HepG2 (cell line): ENCODE data around the gene IFNA1. TPM values are rescaled to one million over a fixed set of nuclear protein-coding genes. Genes with fewer than 3 reads are reported as not detected.

ENCODE experiments used
- ATAC-seq: fragments of 200-7000 bp; cut with Tn5 transposase; 3 replicates; pipeline ENCODE4 v1.9.1; 2020; ENCODE audit warnings: mild to moderate bottlenecking, moderate library complexity
- BruUV-seq: library from RNA; stranded (reverse); fragments of 400-500 nt; replicated peaks from 2 replicates; lab custom pipeline; 2021; lab: Mats Ljungman, UMichigan
- CTCF ChIA-PET: fragments of 300-600 bp; formaldehyde crosslinking; extraction: SDS; loops from one replicate; lab custom pipeline; 2021; ENCODE audit warnings: low total read pairs, inconsistent platforms, low intra/inter-chr PET ratio; lab: Yijun Ruan, JAX
- POLR2A ChIA-PET: fragments of 350-600 bp; sonication (Branson Sonifier 250); formaldehyde crosslinking; loops from one replicate; lab custom pipeline; 2020; ENCODE audit warnings: antibody characterized with exemption, inconsistent platforms; lab: Yijun Ruan, JAX
- DNase-seq: peaks from one replicate; pipeline ENCODE4 v3.0.0-alpha.2; 2015; ENCODE audit warnings: low spot score
- FAIRE-seq: peaks from 3 replicates; lab custom pipeline; 2011; peaks lifted over from hg19 to GRCh38; lab: Jason Lieb, UNC
- H2AFZ ChIP-seq: one replicate; pipeline ENCODE4 v1.6.1; 2011; ENCODE audit warnings: low read length, inconsistent platforms
- H3K27ac ChIP-seq: fragments of 300-600 bp; 3 replicates; pipeline ENCODE4 v1.8.0; 2011; ENCODE audit warnings: mixed run types, mild to moderate bottlenecking, mixed read lengths, low read length, inconsistent platforms; ENCODE audit not compliant: insufficient read depth; ENCODE audit errors: extremely low read length
- H3K27me3 ChIP-seq, 2 experiments: fragments of 200-600 bp in 1 of 2; 2 replicates in 1 of 2; 3 replicates in 1 of 2; pipeline versions ENCODE4 v1.6.0 to v1.8.0; 2011; ENCODE audit warnings: low read length in 2 of 2, mild to moderate bottlenecking in 2 of 2, moderate library complexity in 2 of 2, inconsistent platforms in 1 of 2; ENCODE audit not compliant: insufficient read depth in 2 of 2, control insufficient read depth in 1 of 2
- H3K36me3 ChIP-seq, 2 experiments: fragments of 200-600 bp in 1 of 2; replicated peaks in 1 of 2; 2 replicates in 1 of 2; 3 replicates in 1 of 2; pipeline versions ENCODE4 v1.5.1 to v1.8.0; 2011; ENCODE audit warnings: low read length in 2 of 2, inconsistent platforms in 1 of 2; ENCODE audit not compliant: insufficient read depth in 2 of 2, control insufficient read depth in 1 of 2
- H3K4me1 ChIP-seq: 2 replicates; pipeline ENCODE4 v1.5.1; 2012; ENCODE audit warnings: low read length, inconsistent platforms; ENCODE audit not compliant: insufficient read depth
- H3K4me2 ChIP-seq: 2 replicates; pipeline ENCODE4 v1.6.0; 2011; ENCODE audit warnings: low read depth, low read length, inconsistent platforms
- H3K4me3 ChIP-seq, 3 experiments: fragments of 200-600 bp in 1 of 3; sonication (generic), shearing (Covaris generic) in 1 of 3; replicated peaks in 1 of 3; 2 replicates each; pipeline ENCODE4 v1.5.1; 2011 to 2016; ENCODE audit warnings: low read length in 3 of 3, inconsistent platforms in 2 of 3, low read depth in 2 of 3, mild to moderate bottlenecking in 2 of 3, control low read depth in 1 of 3, mixed read lengths in 1 of 3; ENCODE audit not compliant: insufficient read depth in 1 of 3
- H3K79me2 ChIP-seq: one replicate; pipeline ENCODE4 v1.6.1; 2011; ENCODE audit warnings: low read length, inconsistent platforms; ENCODE audit not compliant: insufficient read depth
- H3K9ac ChIP-seq: 2 replicates; pipeline ENCODE4 v1.6.0; 2011; ENCODE audit warnings: mild to moderate bottlenecking, low read depth, low read length, inconsistent platforms; ENCODE audit not compliant: insufficient read depth
- H3K9me3 ChIP-seq: 2 replicates; pipeline ENCODE4 v1.5.1; 2012; ENCODE audit warnings: mild to moderate bottlenecking, low read length
- H4K20me1 ChIP-seq: 2 replicates; pipeline ENCODE4 v1.6.0; 2011; ENCODE audit warnings: inconsistent platforms, mild to moderate bottlenecking, low read length, moderate library complexity; ENCODE audit not compliant: insufficient read depth
- CTCF ChIP-seq: sonication (generic); formaldehyde crosslinking; IDR thresholded peaks from 2 replicates; pipeline ENCODE4 v1.5.0; 2020; ENCODE audit warnings: mild to moderate bottlenecking, missing genetic modification reagents, moderate library complexity
- PAX8 ChIP-seq: sonication (generic); formaldehyde crosslinking; IDR thresholded peaks from 2 replicates; pipeline ENCODE4 v1.8.0; 2022; ENCODE audit warnings: mild to moderate bottlenecking, missing genetic modification reagents, borderline replicate concordance
- STAG1 ChIP-seq: sonication (generic); formaldehyde crosslinking; IDR thresholded peaks from 2 replicates; pipeline ENCODE4 v1.4.0; 2020; ENCODE audit warnings: missing genetic modification reagents
- YEATS2 ChIP-seq: sonication (generic); formaldehyde crosslinking; IDR thresholded peaks from 2 replicates; pipeline ENCODE4 v1.4.0; 2020; ENCODE audit warnings: missing genetic modification reagents, borderline replicate concordance
- ZNF652 ChIP-seq: IDR thresholded peaks from 2 replicates; pipeline ENCODE4 v1.6.1; 2016; ENCODE audit warnings: low read depth, borderline replicate concordance
- ZNF660 ChIP-seq: sonication (generic); formaldehyde crosslinking; IDR thresholded peaks from 2 replicates; pipeline ENCODE4 v1.5.1; 2020; ENCODE audit warnings: mild to moderate bottlenecking, low read depth, missing genetic modification reagents, borderline replicate concordance
- WGBS: methylation state at CpG from one replicate; pipeline ENCODE4 v1.1.6; 2017; ENCODE audit warnings: low lambda C conversion rate; 5-methylcytosine and 5-hydroxymethylcytosine counted together
- in situ Hi-C: cut with HindIII; loops from 2 replicates; pipeline ENCODE4 v1.10.0; 2017; ENCODE audit warnings: low pct_unique_long_range_greater_than_20kb; ENCODE audit not compliant: extremely low pct_ligation_motif_present
- intact Hi-C: fragments of 100-400 bp; cut with micrococcal nuclease; formaldehyde crosslinking; loops from one replicate; pipeline ENCODE4 v1.10.0; 2022; ENCODE audit not compliant: unreplicated experiment
- polyA plus RNA-seq, 8 experiments: library from polyadenylated mRNA; depleted of rRNA in 3 of 8; stranded (reverse) in 7 of 8; unstranded in 1 of 8; fragments of >200 nt; fragmentation: Illumina TruSeq in 4 of 8; extraction: Trizol in 4 of 8; gene quantifications; 2 replicates each; pipeline versions ENCODE4 v1.2.1 to v1.2.3, GENCODE V29; 2011 to 2016; ENCODE audit warnings: low read depth in 4 of 8, missing spikeins in 1 of 8, mixed read lengths in 1 of 8; ENCODE audit not compliant: insufficient read depth in 1 of 8
- total RNA-seq, 5 experiments: library from RNA; depleted of rRNA; stranded (reverse); fragments of >200 nt; fragmentation: Illumina TruSeq; extraction: Trizol; gene quantifications; 2 replicates each; pipeline ENCODE4 v1.2.3, GENCODE V29; 2016; ENCODE audit warnings: low read depth in 1 of 5
- TF ChIP-seq, protein P1 (sequence below): sonication (generic); formaldehyde crosslinking; IDR thresholded peaks from 2 replicates; pipeline ENCODE4 v1.8.0; 2022; ENCODE audit warnings: missing genetic modification reagents, low read depth, mild to moderate bottlenecking, borderline replicate concordance

IFNA1 gene
- total and polyA plus RNA-seq, 2 of the 13 experiments (the other 11 are each of a cell fraction or from before 2014, with no cell fraction given): not detected

- TF ChIP-seq ZNF652: no peak
- TF ChIP-seq, protein P1, sequence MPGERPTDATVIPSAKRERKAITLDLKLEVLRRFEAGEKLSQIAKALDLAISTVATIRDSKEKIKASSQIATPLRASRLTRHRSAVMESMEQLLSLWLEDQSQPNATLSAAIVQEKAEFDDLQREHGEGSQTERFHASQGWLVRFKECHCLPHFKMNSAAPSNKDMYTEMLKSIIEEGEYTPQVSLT: no peak
These were observed 27.1 kb upstream of the IFNA1 start (continued) for GRCh38 chr9:21413151-21413550.

DNA sequence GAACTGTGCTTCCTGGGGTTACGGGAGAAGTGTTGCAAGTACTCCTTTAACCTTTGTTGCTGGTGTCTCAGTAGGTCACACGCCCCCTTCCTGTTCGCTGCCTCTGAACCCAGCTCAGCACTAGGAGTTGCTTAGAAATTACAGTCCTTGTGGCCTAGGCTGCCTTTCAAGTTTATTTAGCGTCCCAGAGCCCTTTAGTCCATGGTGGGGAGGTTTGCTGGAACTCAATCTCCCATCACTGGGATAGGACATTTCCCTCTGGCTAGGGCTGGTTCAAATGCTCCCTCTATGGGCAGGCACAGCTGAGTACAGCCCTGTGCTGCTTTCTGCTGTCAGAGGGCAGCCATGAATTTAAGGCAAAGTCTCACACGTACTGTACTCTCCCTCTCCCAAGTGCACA, 26.6 kb upstream of the IFNA1 start:
- CTCF ChIA-PET: no interaction called here
- no peaks in the 10 kb centered on the region for H3K27me3 ChIP-seq
- no TSS peak for BruUV-seq
- no peak overlapping the region for H3K9ac ChIP-seq
- no peaks in the 10 kb centered on the region for H3K9me3 ChIP-seq
- H3K4me2 ChIP-seq: no peak overlapping the region
- WGBS: 4% methylated on average over 5 of the region's 5 CpGs
- no peaks in the 10 kb centered on the region for H3K36me3 ChIP-seq
- H3K79me2 ChIP-seq: no peaks in the 10 kb centered on the region
- DNase-seq: no peak
- no peaks in the 10 kb centered on the region for H4K20me1 ChIP-seq
- in situ Hi-C loops: no loop called here
- no peak overlapping the region for H2AFZ ChIP-seq
- POLR2A ChIA-PET: no interaction called here
- peak; percentile 89 for ATAC-seq
- no peak for TF ChIP-seq PAX8 (CRISPR knock-in tag)
- TF ChIP-seq YEATS2 (CRISPR knock-in tag): no peak
- peak; percentile 34; the same call in 1 of the 2 replicates for TF ChIP-seq CTCF
- peak; percentile 18; the same call in 1 of the 2 replicates for TF ChIP-seq STAG1 (CRISPR knock-in tag)
- TF ChIP-seq ZNF660: no peak
- intact Hi-C loops: no loop called here
- H3K27ac ChIP-seq: no peak overlapping the region
- FAIRE-seq: no peak
- H3K4me1 ChIP-seq: no peaks in the 10 kb centered on the region
- no peak overlapping the region for H3K4me3 ChIP-seq
